CD4-positive, alpha-beta T cell treated with Interleukin-6 for 4 hours (primary cell): Measurements from ENCODE around the gene IL23A.
"Not testable (repeated sequence)": the region's sequence is repeated elsewhere in the genome, so short reads cannot be mapped to it uniquely, and the experiment has no call there.

Experiments used
- DNase-seq: peaks from one replicate; pipeline ENCODE4 v3.0.0-alpha.2; 2020; ENCODE audit warnings: mixed read lengths

IL23A gene

DNA sequence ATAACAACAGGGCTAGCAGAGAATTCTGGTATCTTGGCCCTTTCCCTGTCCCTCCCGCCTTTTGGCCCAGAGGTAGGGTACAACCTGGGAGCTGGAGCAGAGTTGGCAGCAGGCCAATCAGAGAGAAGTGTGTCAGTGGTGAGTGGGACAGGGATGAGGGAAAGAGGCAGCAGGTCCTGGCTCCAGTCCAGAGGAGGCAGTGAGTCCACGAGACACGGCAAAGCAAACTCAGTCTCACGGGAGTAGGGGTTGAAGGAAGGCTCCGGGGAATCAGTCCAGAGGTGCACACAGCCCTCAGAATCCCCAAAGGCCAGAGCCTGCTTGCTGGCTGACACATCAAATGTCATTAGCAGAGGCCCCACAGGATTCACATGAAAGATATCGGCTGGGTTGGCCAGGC lies 12.2 kb upstream of the IL23A start:
- no peak for DNase-seq

DNA sequence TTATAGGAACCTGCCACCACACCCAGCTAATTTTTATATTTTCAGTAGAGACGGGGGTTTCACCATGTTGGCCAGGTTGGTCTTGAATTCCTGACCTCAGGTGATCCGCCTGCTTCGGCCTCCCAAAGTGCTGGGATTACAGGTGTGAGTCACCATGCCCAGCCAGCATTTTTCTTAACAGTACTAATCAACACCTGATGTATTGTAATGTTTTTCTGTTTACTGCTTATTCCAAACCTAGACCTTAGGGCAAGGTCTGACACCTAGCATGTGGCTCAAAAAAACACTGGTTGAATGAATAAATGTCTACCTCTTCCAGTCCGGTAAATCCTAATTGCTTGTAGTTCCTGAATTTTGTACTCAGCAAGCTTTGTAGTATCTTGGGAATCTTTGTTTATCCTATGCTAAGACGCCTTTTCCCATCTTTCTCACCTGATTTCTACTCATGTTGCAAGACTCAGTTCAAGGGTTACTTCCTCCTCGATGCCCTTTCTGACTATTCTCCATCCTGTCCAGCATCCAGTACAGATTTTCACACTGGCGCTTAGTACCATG lies 7.7 kb upstream of the IL23A start:
- DNase-seq, result no peak

GRCh38 chr12:56332512-56333196 lies 6.0 kb upstream of the IL23A start:
- no peak for DNase-seq

GRCh38 chr12:56333197-56333678 lies 5.4 kb upstream of the IL23A start:
- no peak for DNase-seq

DNA sequence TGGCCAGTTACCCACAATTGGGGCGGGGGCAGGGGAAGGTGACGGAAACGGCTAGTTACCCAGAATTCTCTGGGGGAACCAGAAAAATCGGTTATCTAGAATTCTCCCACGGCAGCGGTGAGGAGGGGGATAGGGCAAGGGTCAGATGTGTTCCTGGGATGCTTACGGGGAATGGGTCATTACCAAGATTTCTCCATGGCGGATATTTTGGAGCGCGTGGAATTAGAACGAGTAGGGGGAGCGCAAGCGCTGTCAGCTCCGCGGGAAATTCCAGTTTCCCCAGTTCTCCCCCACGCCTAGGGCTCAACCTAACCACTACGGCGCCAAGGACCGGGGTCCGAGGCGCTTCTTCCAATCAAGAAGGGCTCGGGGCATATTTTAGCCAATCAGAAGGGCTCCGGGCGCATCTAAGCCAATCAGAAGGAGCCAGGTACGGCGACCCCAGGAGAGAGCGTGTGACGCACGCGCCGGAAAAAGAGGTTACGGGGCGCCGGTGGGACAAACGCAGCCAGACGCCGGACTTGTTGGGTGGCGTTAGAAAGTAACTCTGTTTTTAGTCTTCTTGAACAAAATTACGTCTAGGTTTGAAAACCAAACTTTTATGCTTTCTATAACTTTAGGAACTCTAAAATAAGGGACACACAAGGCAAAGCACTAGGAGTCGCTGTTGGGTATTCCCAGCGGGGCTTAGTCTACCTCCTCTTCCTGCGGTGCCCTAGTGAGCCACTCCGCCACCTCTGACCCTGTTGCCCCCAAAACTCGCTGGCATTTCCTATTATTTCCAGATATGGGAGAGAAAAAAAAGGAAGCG lies 4.8 kb upstream of the IL23A start, which contains the start of gene PAN2:
TSS of gene PAN2 (minus strand) at position 322 of the 811 bp plus-strand sequence. CDS start 906 bp downstream, outside the sequence.
- DNase-seq, result peak; percentile 92

DNA sequence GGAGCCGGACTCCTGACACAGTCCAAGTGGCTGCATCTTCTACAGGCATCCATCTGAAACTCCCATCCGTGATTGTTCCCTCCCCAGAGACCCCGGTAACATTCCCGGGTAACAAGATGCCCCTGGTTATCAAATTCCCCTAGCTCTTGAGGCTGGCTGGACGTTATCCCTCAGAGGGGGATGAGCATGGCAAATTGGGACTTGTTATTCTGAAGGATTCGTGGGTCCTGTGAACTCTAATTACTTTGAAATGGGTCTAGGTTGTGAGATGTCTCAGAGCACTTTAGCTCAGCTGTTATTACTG lies 4.2 kb upstream of the IL23A start:
- no peak for DNase-seq

DNA sequence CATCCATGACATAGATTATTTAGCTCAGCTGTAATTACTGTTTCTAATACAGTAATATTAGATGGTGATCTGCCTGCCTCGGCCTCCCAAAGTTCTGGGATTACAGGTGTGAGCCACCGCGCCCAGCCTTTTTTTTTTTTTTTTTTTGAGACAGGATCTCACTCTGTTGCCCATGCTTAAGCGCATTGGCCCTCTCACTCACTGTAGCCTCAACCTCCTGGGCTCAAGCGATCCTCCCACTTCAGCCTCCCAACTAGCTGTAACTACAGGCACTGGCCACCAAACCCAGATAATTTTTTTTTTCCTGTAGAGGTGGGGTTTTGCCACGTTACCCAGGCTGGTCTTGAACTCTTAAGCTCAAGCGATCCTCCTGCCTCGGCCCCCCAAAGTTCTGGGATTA lies 3.2 kb upstream of the IL23A start:
- not testable (repeated sequence) for DNase-seq

DNA sequence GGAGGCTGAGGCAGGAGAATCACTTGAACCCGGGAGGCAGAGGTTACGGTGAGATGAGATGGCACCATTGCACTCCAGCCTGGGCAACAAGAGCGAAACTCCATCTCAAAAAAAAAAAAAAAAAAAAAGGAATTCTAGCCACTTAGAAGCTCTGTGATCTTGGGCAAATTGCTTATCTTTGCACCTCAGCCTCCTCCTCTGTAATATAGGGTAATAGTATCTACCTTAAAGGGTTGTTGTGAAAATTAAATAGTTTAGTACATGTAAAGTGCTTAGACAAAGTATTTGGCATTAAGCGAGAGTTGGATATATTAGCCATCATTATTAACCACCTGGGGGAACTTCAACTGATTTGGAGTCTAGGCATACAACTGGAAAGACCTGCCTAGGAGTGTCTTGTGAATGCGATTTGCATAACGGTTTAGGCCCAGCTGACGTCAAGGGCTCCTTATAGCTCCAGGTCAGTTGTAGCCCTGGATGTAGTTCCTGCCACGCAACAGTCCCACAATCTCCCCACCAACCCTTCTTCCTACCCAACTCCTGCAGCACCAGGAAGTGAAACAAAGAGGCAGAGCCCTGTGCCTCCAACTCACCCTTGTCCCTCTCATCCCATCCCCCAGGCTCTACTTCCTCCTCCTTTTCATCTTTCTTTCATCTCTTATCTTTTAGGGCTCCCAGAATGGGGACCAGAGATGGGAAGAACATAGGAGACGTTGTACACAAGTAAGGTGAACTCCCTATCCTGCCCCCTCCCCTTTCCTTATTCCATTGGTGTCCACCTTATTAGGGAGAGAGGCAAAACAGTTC lies 2.1 kb upstream of the IL23A start:
- no peak for DNase-seq

- DNase-seq, result no peak
These were observed 882 bp upstream of the IL23A start for GRCh38 chr12:56337753-56338251.

DNA sequence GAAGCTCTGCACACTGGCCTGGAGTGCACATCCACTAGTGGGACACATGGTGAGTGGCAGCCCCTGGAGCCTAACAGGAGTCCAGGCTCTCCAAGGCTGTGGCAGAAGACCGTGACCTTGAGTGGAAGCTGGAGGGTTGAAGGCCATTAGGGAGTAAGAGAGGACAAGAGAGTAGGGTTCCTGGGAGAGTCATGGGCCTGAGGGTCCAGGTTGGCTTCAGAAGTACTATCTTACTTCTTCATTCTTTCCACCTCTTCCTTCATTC lies 406 bp downstream of the IL23A start:
- DNase-seq, result no peak

DNA sequence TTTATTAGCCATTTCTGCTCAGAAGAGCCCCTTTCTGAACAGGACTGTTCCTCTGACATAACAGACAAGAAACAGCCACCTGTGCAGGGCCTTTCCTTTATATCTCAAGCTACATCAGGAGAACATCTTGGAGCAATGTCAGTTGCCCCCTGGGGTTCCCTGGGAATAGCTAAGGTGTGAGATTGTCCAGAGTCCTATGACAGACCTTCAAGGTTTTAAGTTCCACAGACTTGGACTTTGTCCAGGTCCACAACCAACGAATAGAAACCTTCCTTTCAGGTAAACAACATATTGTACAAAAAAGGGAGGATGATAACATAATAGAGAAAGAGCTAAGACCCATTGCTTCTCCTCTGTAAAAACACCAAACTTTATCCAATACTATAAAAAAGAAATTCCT lies 2.9 kb downstream of the IL23A start:
- DNase-seq, result no peak

DNA sequence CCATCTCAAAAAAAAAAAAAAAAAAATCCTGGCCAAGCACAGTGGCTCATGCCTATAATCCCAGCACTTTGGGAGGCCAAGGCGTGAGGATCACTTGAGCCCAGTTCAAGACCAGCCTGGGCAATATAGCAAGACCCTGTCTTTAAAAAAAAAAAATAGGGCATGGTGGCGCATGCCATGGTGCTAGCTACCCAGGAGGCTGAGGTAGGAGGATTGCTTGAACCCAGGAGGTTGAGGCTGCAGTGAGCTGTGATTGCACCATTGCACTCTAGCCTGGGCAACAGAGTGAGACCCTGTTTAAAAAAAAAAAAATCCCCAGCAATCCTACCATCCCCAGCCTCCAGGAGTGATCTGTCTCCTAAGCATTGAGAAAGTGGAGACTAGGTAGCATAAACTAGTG lies 3.6 kb downstream of the IL23A start:
- DNase-seq, result not testable (repeated sequence)

DNA sequence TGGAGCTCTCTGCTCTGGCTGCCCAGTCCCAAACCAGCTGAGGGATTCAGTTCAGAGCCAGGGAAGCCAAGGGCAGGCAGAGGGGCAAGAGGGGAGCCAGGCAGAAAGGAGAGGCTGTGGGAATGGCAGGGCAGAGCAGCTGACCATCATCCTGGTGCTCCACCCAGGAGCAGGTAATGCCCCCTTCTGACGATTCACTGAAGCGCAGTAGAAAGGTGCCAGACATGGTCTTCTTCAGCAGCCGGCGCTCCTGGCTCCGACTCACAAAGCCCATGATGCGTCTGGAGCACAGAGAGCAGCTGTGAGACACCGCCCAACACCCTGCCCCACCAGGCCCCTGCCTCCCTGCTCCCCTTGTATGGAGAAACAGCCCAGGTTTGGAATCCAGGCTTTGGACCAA lies 8.0 kb downstream of the IL23A start:
- peak; percentile 26 for DNase-seq

- DNase-seq, result not testable (repeated sequence)
These were observed 8.6 kb downstream of the IL23A start for GRCh38 chr12:56347255-56347654.

DNA sequence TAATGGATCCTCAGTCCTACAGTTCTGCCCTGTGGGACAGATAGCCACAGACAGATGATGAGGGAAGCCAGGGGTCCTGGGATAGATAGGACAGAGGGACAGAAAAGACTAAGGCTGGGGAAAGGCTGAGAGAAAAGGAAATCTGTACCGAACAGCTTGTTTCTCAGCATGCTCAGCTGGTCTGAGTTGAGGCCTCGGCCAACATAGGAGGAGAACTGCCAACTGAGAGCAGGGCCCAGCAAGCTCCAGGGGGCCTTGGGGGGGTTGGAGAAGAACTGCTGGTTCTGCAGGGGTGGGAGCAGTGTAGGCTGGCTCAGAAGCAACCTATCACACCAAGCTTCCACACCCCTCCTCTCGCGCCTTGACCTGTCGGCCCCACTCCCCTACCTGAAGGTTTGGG lies 10.1 kb downstream of the IL23A start:
- DNase-seq, result no peak

DNA sequence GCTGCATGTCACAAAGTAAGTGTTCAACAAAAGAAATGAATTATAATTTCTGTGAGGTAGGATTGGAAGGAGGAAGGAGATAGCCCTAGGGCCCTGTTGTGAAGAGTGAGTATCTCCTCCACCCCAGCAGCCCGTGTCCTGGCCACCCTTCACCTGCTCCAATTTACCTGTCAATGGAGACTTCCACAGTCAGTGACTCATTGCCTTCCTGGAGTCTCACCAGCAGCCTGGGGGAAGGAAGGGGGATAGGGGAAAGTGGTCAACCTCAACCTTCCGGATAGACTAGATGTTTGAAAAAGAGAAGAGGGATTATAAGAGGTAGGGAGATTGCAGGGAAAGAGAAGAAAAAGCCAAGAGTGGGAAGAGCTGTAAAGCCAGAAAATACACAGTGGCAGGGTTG lies 12.0 kb downstream of the IL23A start:
- DNase-seq, result no peak

GRCh38 chr12:56351325-56351724 lies 12.6 kb downstream of the IL23A start:
- DNase-seq, result no peak

GRCh38 chr12:56358836-56359532 lies 20.3 kb downstream of the IL23A start:
- DNase-seq, result no peak

GRCh38 chr12:56359851-56360767 lies 21.4 kb downstream of the IL23A start, which contains the start of gene STAT2:
Gene STAT2 (minus strand): TSS chr12:56360107. CDS start chr12:56356571, 3,536 bp downstream.
- peak; percentile 100 for DNase-seq

DNA sequence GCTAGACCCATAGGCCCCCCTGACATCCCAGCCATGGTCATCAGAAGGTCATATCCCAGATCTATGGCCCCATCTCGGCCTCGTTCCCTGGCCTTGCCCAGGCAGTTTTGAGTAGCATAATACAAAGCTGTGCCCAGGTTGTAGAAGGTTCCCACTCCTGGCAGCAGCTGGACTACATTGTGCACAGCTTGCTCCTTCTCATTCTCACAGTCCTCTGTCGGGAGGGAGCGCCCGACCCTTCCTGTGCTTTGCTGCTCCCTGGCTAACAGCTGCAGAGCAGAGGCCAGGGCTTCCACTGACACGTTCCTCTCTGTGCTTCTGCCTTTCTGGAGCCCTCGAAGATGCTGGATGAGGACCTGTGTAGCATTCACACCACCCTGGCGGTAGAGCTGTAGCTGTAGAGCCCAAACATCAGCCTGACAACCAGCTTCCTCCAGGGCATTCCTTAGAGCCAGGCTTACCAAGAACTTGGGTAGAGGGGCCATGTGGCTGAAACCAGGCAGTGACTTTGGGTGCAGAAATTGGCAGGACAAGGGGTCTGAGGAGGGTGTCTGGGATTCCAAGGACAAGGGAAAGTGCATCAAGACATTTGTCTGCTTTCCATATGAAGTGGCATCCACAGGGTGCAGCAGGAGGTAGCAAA lies 22.9 kb downstream of the IL23A start:
- DNase-seq, result no peak
